ENCODE results near the gene CDC42BPB. TPM values are rescaled to one million over a fixed set of nuclear protein-coding genes. Genes with fewer than 3 reads are reported as not detected.

The CDC42BPB gene
- total RNA-seq, 1 experiment from 2014 or later: 84.4 TPM

DNA sequence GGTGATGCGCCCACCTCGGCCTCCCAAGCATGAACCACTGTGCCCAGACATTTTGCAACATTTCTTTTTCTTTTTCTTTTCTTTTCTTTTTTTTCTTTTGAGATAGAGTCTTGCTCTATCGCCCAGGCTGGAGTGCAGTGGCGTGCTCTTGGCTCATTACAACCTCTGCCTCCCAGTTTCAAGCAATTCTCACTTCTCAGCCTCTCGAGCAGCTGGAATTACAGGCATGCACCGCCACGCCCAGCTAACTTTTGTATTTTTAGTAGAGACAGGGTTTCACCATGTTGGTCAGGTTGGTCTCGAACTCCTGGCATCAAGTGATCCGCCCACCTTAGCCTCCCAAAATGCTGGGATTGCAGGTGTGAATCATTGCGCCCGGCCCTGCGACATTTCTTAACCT lies 7.6 kb upstream of the CDC42BPB start:
- Histone ChIP-seq H3K27me3 (ENCODE audit: control insufficient read depth, insufficient read depth, low read length) (no peaks in the 10 kb centered on the region), H3K9me3 (ENCODE audit: control insufficient read depth, insufficient read depth, low read depth, low read length) (no peaks in the 10 kb centered on the region), H3K4me1 (ENCODE audit: control insufficient read depth, insufficient read depth, low read length) (no peaks in the 10 kb centered on the region), H3K4me3 (ENCODE audit: low read depth in 2 of 2, low read length in 2 of 2) (no peak overlapping the region), H3K36me3 (ENCODE audit: control insufficient read depth, insufficient read depth, low read length) (no peaks in the 10 kb centered on the region), H3K27ac (ENCODE audit: low read length) (no peak overlapping the region)
- no TSS peak for BruUV-seq (replicated peaks)
- TF ChIP-seq, protein P1, sequence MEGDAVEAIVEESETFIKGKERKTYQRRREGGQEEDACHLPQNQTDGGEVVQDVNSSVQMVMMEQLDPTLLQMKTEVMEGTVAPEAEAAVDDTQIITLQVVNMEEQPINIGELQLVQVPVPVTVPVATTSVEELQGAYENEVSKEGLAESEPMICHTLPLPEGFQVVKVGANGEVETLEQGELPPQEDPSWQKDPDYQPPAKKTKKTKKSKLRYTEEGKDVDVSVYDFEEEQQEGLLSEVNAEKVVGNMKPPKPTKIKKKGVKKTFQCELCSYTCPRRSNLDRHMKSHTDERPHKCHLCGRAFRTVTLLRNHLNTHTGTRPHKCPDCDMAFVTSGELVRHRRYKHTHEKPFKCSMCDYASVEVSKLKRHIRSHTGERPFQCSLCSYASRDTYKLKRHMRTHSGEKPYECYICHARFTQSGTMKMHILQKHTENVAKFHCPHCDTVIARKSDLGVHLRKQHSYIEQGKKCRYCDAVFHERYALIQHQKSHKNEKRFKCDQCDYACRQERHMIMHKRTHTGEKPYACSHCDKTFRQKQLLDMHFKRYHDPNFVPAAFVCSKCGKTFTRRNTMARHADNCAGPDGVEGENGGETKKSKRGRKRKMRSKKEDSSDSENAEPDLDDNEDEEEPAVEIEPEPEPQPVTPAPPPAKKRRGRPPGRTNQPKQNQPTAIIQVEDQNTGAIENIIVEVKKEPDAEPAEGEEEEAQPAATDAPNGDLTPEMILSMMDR (IDR thresholded peaks at IDR 0.05): no peak
- TF ChIP-seq, protein P2, sequence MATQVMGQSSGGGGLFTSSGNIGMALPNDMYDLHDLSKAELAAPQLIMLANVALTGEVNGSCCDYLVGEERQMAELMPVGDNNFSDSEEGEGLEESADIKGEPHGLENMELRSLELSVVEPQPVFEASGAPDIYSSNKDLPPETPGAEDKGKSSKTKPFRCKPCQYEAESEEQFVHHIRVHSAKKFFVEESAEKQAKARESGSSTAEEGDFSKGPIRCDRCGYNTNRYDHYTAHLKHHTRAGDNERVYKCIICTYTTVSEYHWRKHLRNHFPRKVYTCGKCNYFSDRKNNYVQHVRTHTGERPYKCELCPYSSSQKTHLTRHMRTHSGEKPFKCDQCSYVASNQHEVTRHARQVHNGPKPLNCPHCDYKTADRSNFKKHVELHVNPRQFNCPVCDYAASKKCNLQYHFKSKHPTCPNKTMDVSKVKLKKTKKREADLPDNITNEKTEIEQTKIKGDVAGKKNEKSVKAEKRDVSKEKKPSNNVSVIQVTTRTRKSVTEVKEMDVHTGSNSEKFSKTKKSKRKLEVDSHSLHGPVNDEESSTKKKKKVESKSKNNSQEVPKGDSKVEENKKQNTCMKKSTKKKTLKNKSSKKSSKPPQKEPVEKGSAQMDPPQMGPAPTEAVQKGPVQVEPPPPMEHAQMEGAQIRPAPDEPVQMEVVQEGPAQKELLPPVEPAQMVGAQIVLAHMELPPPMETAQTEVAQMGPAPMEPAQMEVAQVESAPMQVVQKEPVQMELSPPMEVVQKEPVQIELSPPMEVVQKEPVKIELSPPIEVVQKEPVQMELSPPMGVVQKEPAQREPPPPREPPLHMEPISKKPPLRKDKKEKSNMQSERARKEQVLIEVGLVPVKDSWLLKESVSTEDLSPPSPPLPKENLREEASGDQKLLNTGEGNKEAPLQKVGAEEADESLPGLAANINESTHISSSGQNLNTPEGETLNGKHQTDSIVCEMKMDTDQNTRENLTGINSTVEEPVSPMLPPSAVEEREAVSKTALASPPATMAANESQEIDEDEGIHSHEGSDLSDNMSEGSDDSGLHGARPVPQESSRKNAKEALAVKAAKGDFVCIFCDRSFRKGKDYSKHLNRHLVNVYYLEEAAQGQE (IDR thresholded peaks at IDR 0.05; ENCODE audit: insufficient read depth in 1 of 2, low read depth in 2 of 2, low read length in 1 of 2): no peak
- TF ChIP-seq POLR2AphosphoS5 (IDR thresholded peaks at IDR 0.05; ENCODE audit: low read depth, low read length) (no peak), SIN3A (IDR thresholded peaks at IDR 0.05; ENCODE audit: borderline replicate concordance, insufficient read depth, low read depth, low read length) (no peak), TCF7L2 (IDR thresholded peaks at IDR 0.05; ENCODE audit: low read depth, low read length) (no peak)
- ATAC-seq: no peak
- intact Hi-C loops (cut with micrococcal nuclease; ENCODE audit: unreplicated experiment) (no loop called here), in situ Hi-C loops (cut with HindIII; ENCODE audit: low pct_unique_long_range_greater_than_20kb, low sequenced_read_pairs) (no loop called here)
- ChIA-PET POLR2A (no interaction called here), CTCF (interaction anchor here (1.1 kb wide), 1 partner anchor 10 kb away, joined by 3 read pairs; no protein-coding TSS in a partner anchor)
- no peak for DNase-seq (ENCODE audit: low read depth, low spot score)

DNA sequence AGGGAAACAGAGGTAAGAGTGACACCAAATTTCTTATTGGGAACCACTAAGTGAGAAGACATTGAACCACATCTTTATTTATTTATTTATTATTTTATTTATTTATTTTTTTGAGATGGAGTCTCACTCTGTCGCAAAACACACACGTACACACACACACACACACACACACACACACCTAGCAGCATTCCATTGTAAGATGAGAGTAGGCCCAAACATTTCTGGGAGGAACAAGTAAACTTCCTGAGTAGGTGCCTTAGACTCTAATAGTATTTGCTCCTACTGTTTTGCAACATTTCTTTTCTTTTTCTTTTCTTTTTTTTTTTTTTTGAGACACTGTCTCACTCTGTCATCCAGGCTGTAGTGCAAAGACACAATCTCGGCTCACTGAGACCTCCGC lies 7.1 kb upstream of the CDC42BPB start:
- H3K27me3 ChIP-seq (ENCODE audit: control insufficient read depth, insufficient read depth, low read length): no peaks in the 10 kb centered on the region
- BruUV-seq (replicated peaks): no TSS peak
- intact Hi-C loops (cut with micrococcal nuclease; ENCODE audit: unreplicated experiment) (no loop called here), in situ Hi-C loops (cut with HindIII; ENCODE audit: low pct_unique_long_range_greater_than_20kb, low sequenced_read_pairs) (no loop called here)
- DNase-seq (ENCODE audit: low read depth, low spot score): no peak
- no peak overlapping the region for H3K27ac ChIP-seq (ENCODE audit: low read length)
- TF ChIP-seq SIN3A (IDR thresholded peaks at IDR 0.05; ENCODE audit: borderline replicate concordance, insufficient read depth, low read depth, low read length): no peak
- TF ChIP-seq, protein P1 (IDR thresholded peaks at IDR 0.05): no peak
- TF ChIP-seq, protein P2 (IDR thresholded peaks at IDR 0.05; ENCODE audit: insufficient read depth in 1 of 2, low read depth in 2 of 2, low read length in 1 of 2): no peak
- no peak for TF ChIP-seq POLR2AphosphoS5 (IDR thresholded peaks at IDR 0.05; ENCODE audit: low read depth, low read length)
- TF ChIP-seq TCF7L2 (IDR thresholded peaks at IDR 0.05; ENCODE audit: low read depth, low read length): no peak
- H3K36me3 ChIP-seq (ENCODE audit: control insufficient read depth, insufficient read depth, low read length): no peaks in the 10 kb centered on the region
- ChIA-PET POLR2A (no interaction called here), CTCF (no interaction called here)
- no peak overlapping the region for H3K4me3 ChIP-seq (ENCODE audit: low read depth in 2 of 2, low read length in 2 of 2)
- peaks cover 5% of the 10 kb centered on the region for H3K4me1 ChIP-seq (ENCODE audit: control insufficient read depth, insufficient read depth, low read length)
- no peak for ATAC-seq
- H3K9me3 ChIP-seq (ENCODE audit: control insufficient read depth, insufficient read depth, low read depth, low read length): no peaks in the 10 kb centered on the region

Measured in Panc1 (cell line).